GM12878 (cell line): ENCODE results near the gene SSR1. TPM values are rescaled to one million over a fixed set of nuclear protein-coding genes. Genes with fewer than 3 reads are reported as not detected.
A peak's percentile ranks its signal among the peaks of the same experiment; 100 is the strongest.

ENCODE experiments used
- BHLHE40 ChIP-seq, 2 experiments: fragments of 450-650 bp in 1 of 2; IDR thresholded peaks; 2 replicates each; pipeline ENCODE4 v1.6.1; 2011 to 2017; ENCODE audit warnings: low read depth in 2 of 2, borderline replicate concordance in 1 of 2, improper control_type of control experiment in 1 of 2, low read length in 1 of 2, mild to moderate bottlenecking in 1 of 2
- CBFB ChIP-seq: IDR thresholded peaks from 2 replicates; pipeline ENCODE4 v1.6.1; 2016; ENCODE audit warnings: antibody characterized with exemption, low read depth
- CEBPB ChIP-seq, 2 experiments: fragments of 150-350 bp in 1 of 2; IDR thresholded peaks; 2 replicates each; pipeline ENCODE4 v1.6.1; 2012 to 2014; ENCODE audit warnings: low read depth in 2 of 2, low read length in 2 of 2, borderline replicate concordance in 1 of 2, inconsistent platforms in 1 of 2
- CTCF ChIP-seq, 3 experiments: IDR thresholded peaks in 2 of 3; conservative IDR thresholded peaks in 1 of 3; 2 replicates each; pipeline ENCODE4 v1.5.1; 2011; ENCODE audit warnings: low read depth in 3 of 3, low read length in 3 of 3, mild to moderate bottlenecking in 3 of 3, control low read depth in 2 of 3, moderate library complexity in 2 of 3, inconsistent platforms in 1 of 3, mixed read lengths in 1 of 3; ENCODE audit not compliant: control insufficient read depth in 2 of 3, insufficient read depth in 1 of 3; ENCODE audit errors: extremely low read depth in 1 of 3
- CUX1 ChIP-seq: IDR thresholded peaks from 2 replicates; pipeline ENCODE4 v1.6.1; 2012; ENCODE audit warnings: improper control_type of control experiment, low read depth, low read length; ENCODE audit not compliant: insufficient replicate concordance
- E2F8 ChIP-seq: fragments of 450-650 bp; IDR thresholded peaks from 2 replicates; pipeline ENCODE4 v1.6.1; 2018; ENCODE audit warnings: mild to moderate bottlenecking, low read depth, moderate library complexity; ENCODE audit not compliant: partially characterized antibody
- ETV6 ChIP-seq, 2 experiments: fragments of 450-650 bp in 1 of 2; IDR thresholded peaks in 1 of 2; conservative IDR thresholded peaks in 1 of 2; 2 replicates each; pipeline ENCODE4 v1.6.1; 2014; ENCODE audit warnings: antibody characterized with exemption in 1 of 2, borderline replicate concordance in 1 of 2, low read depth in 1 of 2, mild to moderate bottlenecking in 1 of 2, moderate library complexity in 1 of 2
- FOXK2 ChIP-seq: fragments of 450-650 bp; IDR thresholded peaks from 2 replicates; pipeline ENCODE4 v1.6.1; 2017; ENCODE audit warnings: mild to moderate bottlenecking, moderate library complexity
- HSF1 ChIP-seq: fragments of 150-350 bp; IDR thresholded peaks from 2 replicates; pipeline ENCODE4 v1.6.1; 2014; ENCODE audit warnings: mild to moderate bottlenecking, low read depth, low read length
- KAT2A ChIP-seq: conservative IDR thresholded peaks from 2 replicates; pipeline ENCODE4 v1.6.1; 2011; ENCODE audit warnings: low read depth, low read length; ENCODE audit not compliant: control insufficient read depth
- LARP7 ChIP-seq: fragments of 450-650 bp; IDR thresholded peaks from 2 replicates; pipeline ENCODE4 v1.6.1; 2017; ENCODE audit warnings: mild to moderate bottlenecking
- MXI1 ChIP-seq: fragments of 150-350 bp; IDR thresholded peaks from 2 replicates; pipeline ENCODE4 v1.6.1; 2011; ENCODE audit warnings: low read depth, mild to moderate bottlenecking, inconsistent platforms, low read length, improper control_type of control experiment
- POLR2AphosphoS5 ChIP-seq: IDR thresholded peaks from 2 replicates; pipeline ENCODE4 v1.6.1; 2011; ENCODE audit warnings: mild to moderate bottlenecking, low read length, inconsistent platforms
- RAD51 ChIP-seq: fragments of 450-650 bp; IDR thresholded peaks from 2 replicates; pipeline ENCODE4 v1.6.1; 2016; ENCODE audit warnings: moderate library complexity, mild to moderate bottlenecking, inconsistent platforms
- WRNIP1 ChIP-seq: IDR thresholded peaks from 2 replicates; pipeline ENCODE4 v1.6.1; 2011; ENCODE audit warnings: low read depth, low read length, improper control_type of control experiment, borderline replicate concordance
- YBX1 ChIP-seq: fragments of 450-650 bp; IDR thresholded peaks from 2 replicates; pipeline ENCODE4 v1.6.1; 2016; ENCODE audit warnings: antibody characterized with exemption
- ZNF384 ChIP-seq: IDR thresholded peaks from 2 replicates; pipeline ENCODE4 v1.6.1; 2012; ENCODE audit warnings: low read depth, mild to moderate bottlenecking, low read length, improper control_type of control experiment, borderline replicate concordance
- polyA plus RNA-seq, 11 experiments: library from polyadenylated mRNA; depleted of rRNA in 4 of 11; unstranded in 6 of 11; stranded (reverse) in 5 of 11; fragments of >200 nt; fragmentation: Nextera tagmentation in 4 of 11; fragmentation: Illumina TruSeq in 1 of 11; extraction: Ambion mirVana in 4 of 11; extraction: Trizol in 1 of 11; gene quantifications; 1 replicate in 1 of 11; 2 replicates in 10 of 11; pipeline versions ENCODE4 v1.2.1 to v1.2.3, GENCODE V29; 2011 to 2016; ENCODE audit warnings: inconsistent platforms in 2 of 11, missing spikeins in 2 of 11, low read depth in 1 of 11
- total RNA-seq, 4 experiments: library from RNA; depleted of rRNA in 3 of 4; stranded (reverse); fragments of >200 nt in 3 of 4; fragmentation: Illumina TruSeq in 1 of 4; extraction: Trizol in 1 of 4; gene quantifications; 2 replicates each; pipeline versions ENCODE4 v1.2.1 to v1.2.3, GENCODE V29; 2013 to 2021

Gene SSR1
- total and polyA plus RNA-seq, 10 of the 15 experiments (the other 5 are each of a cell fraction or from before 2014, with no cell fraction given): 42.0 to 209 (median 128) TPM

- no peak for TF ChIP-seq ZNF384
- peak in 1 of 2 experiments; percentile 52; a peak in 1 of 4 replicates for TF ChIP-seq BHLHE40 (IDR thresholded peaks at IDR 0.05; ENCODE audit: borderline replicate concordance in 1 of 2, low read depth in 2 of 2, low read length in 1 of 2)
- TF ChIP-seq HSF1: no peak
- TF ChIP-seq MXI1: peak; percentile 85
- no peak for TF ChIP-seq KAT2A
- no peak for TF ChIP-seq E2F8
- no peak for TF ChIP-seq CEBPB (IDR thresholded peaks at IDR 0.05; ENCODE audit: borderline replicate concordance in 1 of 2, low read depth in 2 of 2, low read length in 2 of 2)
- TF ChIP-seq CBFB: no peak
- peak; percentile 71 to 87 (median 79) for TF ChIP-seq CTCF (IDR thresholded peaks at IDR 0.05 in 2 of 3, conservative IDR thresholded peaks at IDR 0.05 in 1 of 3; ENCODE audit: control insufficient read depth in 2 of 3, extremely low read depth in 1 of 3, insufficient read depth in 1 of 3, low read depth in 3 of 3, low read length in 3 of 3)
- TF ChIP-seq POLR2AphosphoS5: no peak
- no peak for TF ChIP-seq FOXK2
- no peak for TF ChIP-seq YBX1
- TF ChIP-seq CUX1: no peak
- TF ChIP-seq RAD51: peak; percentile 80
- TF ChIP-seq LARP7: no peak
- TF ChIP-seq WRNIP1: no peak
- no peak for TF ChIP-seq ETV6 (conservative IDR thresholded peaks at IDR 0.05 in 1 of 2, IDR thresholded peaks at IDR 0.05 in 1 of 2; ENCODE audit: borderline replicate concordance in 1 of 2, low read depth in 1 of 2)
Measured at GRCh38 chr6:7238900-7239589, 74.0 kb downstream of the SSR1 start (continued).
